GM12874 (cell line): ENCODE results near the gene DAGLA.

Experiments
- CTCF ChIP-seq: IDR thresholded peaks from 2 replicates; pipeline ENCODE4 v1.5.1; 2011; ENCODE audit warnings: low read depth, mild to moderate bottlenecking, control low read depth, low read length, moderate library complexity; ENCODE audit not compliant: insufficient read depth

Gene DAGLA

GRCh38 chr11:61754534-61755482 is 74.6 kb downstream of the DAGLA start:
- TF ChIP-seq CTCF: no peak

GRCh38 chr11:61756147-61756451 is 75.9 kb downstream of the DAGLA start:
- no peak for TF ChIP-seq CTCF

GRCh38 chr11:61756452-61757212 is 76.4 kb downstream of the DAGLA start:
- TF ChIP-seq CTCF: no peak

- no peak for TF ChIP-seq CTCF
Observed at GRCh38 chr11:61757213-61757862, 77.1 kb downstream of the DAGLA start.

- no peak for TF ChIP-seq CTCF
Observed at GRCh38 chr11:61760946-61761345, 80.8 kb downstream of the DAGLA start.

GRCh38 chr11:61761440-61762222 is 81.4 kb downstream of the DAGLA start:
- TF ChIP-seq CTCF: no peak

GRCh38 chr11:61762223-61762615 is 82.0 kb downstream of the DAGLA start:
- TF ChIP-seq CTCF: no peak
